Measurements from ENCODE around the gene SLC32A1.

SLC32A1 gene

GRCh38 chr20:38706509-38706908 lies 17.8 kb upstream of the SLC32A1 start:
- TF ChIP-seq, protein P1, sequence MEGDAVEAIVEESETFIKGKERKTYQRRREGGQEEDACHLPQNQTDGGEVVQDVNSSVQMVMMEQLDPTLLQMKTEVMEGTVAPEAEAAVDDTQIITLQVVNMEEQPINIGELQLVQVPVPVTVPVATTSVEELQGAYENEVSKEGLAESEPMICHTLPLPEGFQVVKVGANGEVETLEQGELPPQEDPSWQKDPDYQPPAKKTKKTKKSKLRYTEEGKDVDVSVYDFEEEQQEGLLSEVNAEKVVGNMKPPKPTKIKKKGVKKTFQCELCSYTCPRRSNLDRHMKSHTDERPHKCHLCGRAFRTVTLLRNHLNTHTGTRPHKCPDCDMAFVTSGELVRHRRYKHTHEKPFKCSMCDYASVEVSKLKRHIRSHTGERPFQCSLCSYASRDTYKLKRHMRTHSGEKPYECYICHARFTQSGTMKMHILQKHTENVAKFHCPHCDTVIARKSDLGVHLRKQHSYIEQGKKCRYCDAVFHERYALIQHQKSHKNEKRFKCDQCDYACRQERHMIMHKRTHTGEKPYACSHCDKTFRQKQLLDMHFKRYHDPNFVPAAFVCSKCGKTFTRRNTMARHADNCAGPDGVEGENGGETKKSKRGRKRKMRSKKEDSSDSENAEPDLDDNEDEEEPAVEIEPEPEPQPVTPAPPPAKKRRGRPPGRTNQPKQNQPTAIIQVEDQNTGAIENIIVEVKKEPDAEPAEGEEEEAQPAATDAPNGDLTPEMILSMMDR (conservative IDR thresholded peaks at IDR 0.05), result no peak
- no peak overlapping the region for H3K27ac ChIP-seq

DNA sequence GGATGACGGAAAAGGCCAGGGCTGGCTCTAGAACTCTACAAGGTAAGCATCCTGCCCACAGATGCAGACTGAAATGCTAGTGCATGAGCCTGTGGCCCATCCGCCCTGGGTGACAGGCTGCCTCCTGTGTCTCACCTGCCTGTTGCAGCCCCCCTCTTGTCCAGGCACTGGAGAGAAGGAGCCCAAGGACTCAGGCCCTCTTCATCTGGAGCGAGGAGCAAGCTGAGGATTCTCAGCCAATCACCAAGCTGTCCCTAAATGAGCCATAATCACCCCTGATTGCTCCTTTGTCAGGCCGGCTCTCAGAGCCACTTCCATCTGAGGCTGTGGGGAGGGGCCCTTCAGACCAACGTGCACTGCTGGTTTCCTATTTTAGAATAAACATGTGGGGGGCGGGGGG lies 10.0 kb upstream of the SLC32A1 start:
- TF ChIP-seq, protein P1 (conservative IDR thresholded peaks at IDR 0.05), result no peak
- H3K27ac ChIP-seq, result no peak overlapping the region

- TF ChIP-seq, protein P1 (conservative IDR thresholded peaks at IDR 0.05), result no peak
- H3K27ac ChIP-seq, result no peak overlapping the region
Observed at GRCh38 chr20:38715646-38716045, 8.6 kb upstream of the SLC32A1 start.

- TF ChIP-seq, protein P1 (conservative IDR thresholded peaks at IDR 0.05), result no peak
- no peak overlapping the region for H3K27ac ChIP-seq
Observed at GRCh38 chr20:38722683-38723016, 1.6 kb upstream of the SLC32A1 start.

GRCh38 chr20:38723017-38723847 lies 1.1 kb upstream of the SLC32A1 start:
- H3K27ac ChIP-seq, result no peak overlapping the region
- TF ChIP-seq, protein P1 (conservative IDR thresholded peaks at IDR 0.05), result no peak

DNA sequence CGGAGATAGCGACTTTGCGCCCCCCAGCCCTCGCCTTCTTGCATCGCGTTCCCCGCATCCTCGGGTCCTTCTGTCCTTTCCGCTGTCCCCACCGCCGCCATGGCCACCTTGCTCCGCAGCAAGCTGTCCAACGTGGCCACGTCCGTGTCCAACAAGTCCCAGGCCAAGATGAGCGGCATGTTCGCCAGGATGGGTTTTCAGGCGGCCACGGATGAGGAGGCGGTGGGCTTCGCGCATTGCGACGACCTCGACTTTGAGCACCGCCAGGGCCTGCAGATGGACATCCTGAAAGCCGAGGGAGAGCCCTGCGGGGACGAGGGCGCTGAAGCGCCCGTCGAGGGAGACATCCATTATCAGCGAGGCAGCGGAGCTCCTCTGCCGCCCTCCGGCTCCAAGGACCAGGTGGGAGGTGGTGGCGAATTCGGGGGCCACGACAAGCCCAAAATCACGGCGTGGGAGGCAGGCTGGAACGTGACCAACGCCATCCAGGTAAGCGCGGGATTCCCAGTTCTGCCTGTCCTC lies 401 bp downstream of the SLC32A1 start:
- TF ChIP-seq, protein P1 (conservative IDR thresholded peaks at IDR 0.05), result no peak
- no peak overlapping the region for H3K27ac ChIP-seq

- TF ChIP-seq, protein P1 (conservative IDR thresholded peaks at IDR 0.05), result no peak
- no peak overlapping the region for H3K27ac ChIP-seq
Observed at GRCh38 chr20:38725148-38725901, 1.0 kb downstream of the SLC32A1 start.

All from VCaP (cell line).